Stimulated activated effector memory CD8-positive, alpha-beta T cell treated with anti-CD3 and anti-CD28 coated beads, Interleukin-12 subunit alpha, Interleukin-12 subunit beta, amount 100 ng/mL, for 72 hours (primary cell): Measurements from ENCODE around the gene LRRN3.

Experiments
- ATAC-seq: fragments of 150-1000 bp; cut with Tn5 transposase; 2 replicates; pipeline ENCODE4 v1.10.0; 2021
- DNase-seq, 2 donors: peaks; one replicate each; pipeline ENCODE4 v3.0.0; 2021 to 2022; ENCODE audit warnings: low spot score in 2 of 2
- H3K27ac Mint-ChIP-seq: one replicate; pipeline ENCODE4 v1.8.0; 2022; ENCODE audit warnings: mild to moderate bottlenecking, mixed read lengths
- H3K36me3 Mint-ChIP-seq: one replicate; pipeline ENCODE4 v1.8.0; 2022; ENCODE audit warnings: mild to moderate bottlenecking, mixed read lengths
- H3K4me1 Mint-ChIP-seq: one replicate; pipeline ENCODE4 v1.8.0; 2022; ENCODE audit warnings: mixed read lengths
- H3K4me3 Mint-ChIP-seq: one replicate; pipeline ENCODE4 v1.8.0; 2022; ENCODE audit warnings: mild to moderate bottlenecking, mixed read lengths
- H3K9me3 Mint-ChIP-seq: one replicate; pipeline ENCODE4 v1.8.0; 2022; ENCODE audit warnings: mixed read lengths

LRRN3 gene

GRCh38 chr7:111150709-111151108 lies 59.8 kb downstream of the LRRN3 start:
- no peaks in the 10 kb centered on the region for H3K36me3 Mint-ChIP-seq
- H3K9me3 Mint-ChIP-seq, result peaks cover 3% of the 10 kb centered on the region
- no peak overlapping the region for H3K4me3 Mint-ChIP-seq
- ATAC-seq, result no peak
- no peaks in the 10 kb centered on the region for H3K4me1 Mint-ChIP-seq
- DNase-seq, result no peak
- no peak overlapping the region for H3K27ac Mint-ChIP-seq

- ATAC-seq (no peak), DNase-seq (no peak)
- H3K4me1 Mint-ChIP-seq, result no peaks in the 10 kb centered on the region
- H3K4me3 Mint-ChIP-seq, result no peak overlapping the region
- no peaks in the 10 kb centered on the region for H3K36me3 Mint-ChIP-seq
- H3K27ac Mint-ChIP-seq, result no peak overlapping the region
- H3K9me3 Mint-ChIP-seq, result no peaks in the 10 kb centered on the region
Measured at GRCh38 chr7:111159426-111159825, 68.5 kb downstream of the LRRN3 start.

DNA sequence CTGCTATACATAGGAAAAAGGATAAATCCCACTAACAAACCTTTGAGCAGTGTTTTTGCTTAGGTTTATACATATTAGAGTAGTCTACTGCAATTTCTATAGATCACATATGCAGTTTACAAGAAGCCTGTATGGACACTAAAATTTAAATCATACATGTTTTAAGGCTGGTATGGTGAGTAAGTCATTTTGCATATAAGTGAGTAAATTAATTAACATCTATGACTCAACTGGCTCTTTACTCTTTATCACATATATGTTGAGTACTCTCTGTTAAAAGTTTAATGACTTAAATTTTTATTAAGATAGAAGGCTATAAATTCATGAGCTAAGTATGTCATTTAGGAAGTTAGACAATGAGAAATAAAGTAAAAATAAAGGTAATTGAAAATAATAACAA lies 69.4 kb downstream of the LRRN3 start:
- no peaks in the 10 kb centered on the region for H3K4me1 Mint-ChIP-seq
- DNase-seq, result no peak
- no peak overlapping the region for H3K4me3 Mint-ChIP-seq
- no peaks in the 10 kb centered on the region for H3K36me3 Mint-ChIP-seq
- ATAC-seq, result no peak
- no peaks in the 10 kb centered on the region for H3K9me3 Mint-ChIP-seq
- H3K27ac Mint-ChIP-seq, result no peak overlapping the region

DNA sequence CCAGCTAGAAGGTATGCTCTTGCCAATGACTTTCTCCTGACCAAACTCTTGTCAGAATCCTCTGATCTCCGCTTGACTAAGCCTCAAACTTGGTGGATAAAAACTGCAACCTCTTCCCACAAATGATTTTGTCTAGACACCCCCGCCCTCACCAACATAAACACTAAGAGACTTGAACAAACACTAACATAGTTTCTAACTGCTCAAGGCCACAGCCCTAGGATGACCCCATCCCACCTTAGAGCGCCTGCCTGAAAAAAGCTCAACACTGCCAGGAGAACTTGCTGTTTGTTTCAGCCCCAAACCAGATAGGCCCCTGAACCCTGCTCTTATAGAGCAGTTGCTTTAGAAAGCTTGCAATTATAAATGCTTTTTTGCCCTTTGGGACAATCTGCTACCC lies 71.8 kb downstream of the LRRN3 start:
- H3K27ac Mint-ChIP-seq, result no peak overlapping the region
- H3K36me3 Mint-ChIP-seq, result no peaks in the 10 kb centered on the region
- DNase-seq, result no peak
- no peaks in the 10 kb centered on the region for H3K4me1 Mint-ChIP-seq
- no peak for ATAC-seq
- no peak overlapping the region for H3K4me3 Mint-ChIP-seq
- no peaks in the 10 kb centered on the region for H3K9me3 Mint-ChIP-seq

- Mint-ChIP-seq H3K9me3 (no peaks in the 10 kb centered on the region), H3K27ac (no peak overlapping the region), H3K36me3 (no peaks in the 10 kb centered on the region), H3K4me3 (no peak overlapping the region), H3K4me1 (no peaks in the 10 kb centered on the region)
- DNase-seq (no peak), ATAC-seq (no peak)
Measured at GRCh38 chr7:111164442-111164841, 73.5 kb downstream of the LRRN3 start.

DNA sequence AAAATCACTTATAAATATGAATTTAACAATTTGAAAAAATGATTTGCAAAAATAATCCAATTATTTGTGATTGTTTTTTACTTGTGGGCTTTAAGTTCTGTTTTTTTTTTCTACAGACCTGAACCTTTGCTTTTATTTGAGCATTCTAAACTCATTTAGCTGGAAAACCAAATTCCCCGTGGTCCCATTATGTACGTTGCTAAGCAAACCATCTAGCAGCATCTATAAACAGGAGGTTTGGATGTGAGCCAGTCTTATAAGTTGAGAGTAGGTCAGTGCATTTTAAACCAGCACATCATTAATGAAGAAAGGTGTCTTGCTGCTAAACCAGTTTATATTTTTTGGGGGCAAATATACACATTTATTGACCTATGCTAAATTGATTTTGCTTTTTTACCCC lies 77.3 kb downstream of the LRRN3 start:
- Mint-ChIP-seq H3K4me3 (no peak overlapping the region), H3K9me3 (no peaks in the 10 kb centered on the region), H3K4me1 (no peaks in the 10 kb centered on the region), H3K36me3 (no peaks in the 10 kb centered on the region), H3K27ac (no peak overlapping the region)
- ATAC-seq, result no peak
- DNase-seq, result no peak

DNA sequence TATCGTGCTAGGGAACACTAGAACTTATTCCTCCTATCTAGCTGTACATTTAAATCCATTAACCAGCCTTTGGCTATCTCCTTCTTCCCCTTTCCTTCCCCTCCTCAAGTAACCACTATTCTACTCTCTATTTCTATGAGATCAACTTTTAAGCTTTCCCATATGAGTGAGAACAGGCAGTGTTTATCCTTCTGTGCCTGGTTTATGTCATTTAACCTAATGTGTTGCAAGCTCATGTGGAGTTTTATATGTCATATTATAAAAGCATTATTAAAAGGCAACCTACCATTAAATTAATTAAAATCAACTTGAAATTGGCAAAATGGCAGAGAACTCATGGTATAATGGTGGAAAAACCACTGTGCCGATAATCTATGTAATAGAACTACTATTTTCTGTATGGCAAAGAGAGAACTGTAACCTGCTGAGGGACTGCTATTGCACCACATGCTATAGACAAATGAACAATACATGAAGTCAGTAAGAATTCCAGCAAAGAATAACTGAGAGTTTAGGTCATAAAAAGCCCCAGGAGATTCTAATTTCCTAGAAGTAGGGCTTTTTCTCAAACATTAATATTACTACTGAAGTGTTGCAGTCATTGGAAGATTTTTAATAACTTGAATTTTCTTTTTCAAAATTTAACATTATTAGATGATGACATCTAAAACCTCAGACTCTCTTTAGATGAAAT lies 81.8 kb downstream of the LRRN3 start:
- DNase-seq, result no peak
- H3K4me1 Mint-ChIP-seq, result no peaks in the 10 kb centered on the region
- no peaks in the 10 kb centered on the region for H3K36me3 Mint-ChIP-seq
- H3K9me3 Mint-ChIP-seq, result no peaks in the 10 kb centered on the region
- no peak overlapping the region for H3K27ac Mint-ChIP-seq
- H3K4me3 Mint-ChIP-seq, result no peak overlapping the region
- no peak for ATAC-seq

DNA sequence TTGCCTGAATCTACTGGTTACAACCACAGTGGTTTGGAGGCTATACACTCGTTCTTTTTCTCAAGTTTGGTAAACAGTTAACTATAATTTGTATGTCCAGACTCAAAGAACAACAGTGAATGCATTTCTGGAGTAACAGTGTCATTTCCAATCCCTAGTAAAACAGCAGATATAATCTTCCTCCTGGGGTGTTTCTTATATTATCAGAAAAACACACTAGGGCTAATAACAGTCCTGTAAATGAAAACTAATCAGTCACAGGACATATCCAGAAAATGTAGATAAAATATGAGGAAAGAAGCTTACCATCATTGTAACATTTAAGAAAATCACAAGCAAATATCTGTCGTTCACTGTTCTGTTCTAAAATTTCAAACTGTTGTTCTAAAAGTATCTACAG lies 82.6 kb downstream of the LRRN3 start:
- no peak for ATAC-seq
- Mint-ChIP-seq H3K9me3 (no peaks in the 10 kb centered on the region), H3K4me1 (no peaks in the 10 kb centered on the region), H3K4me3 (no peak overlapping the region), H3K36me3 (no peaks in the 10 kb centered on the region), H3K27ac (no peak overlapping the region)
- DNase-seq, result no peak

DNA sequence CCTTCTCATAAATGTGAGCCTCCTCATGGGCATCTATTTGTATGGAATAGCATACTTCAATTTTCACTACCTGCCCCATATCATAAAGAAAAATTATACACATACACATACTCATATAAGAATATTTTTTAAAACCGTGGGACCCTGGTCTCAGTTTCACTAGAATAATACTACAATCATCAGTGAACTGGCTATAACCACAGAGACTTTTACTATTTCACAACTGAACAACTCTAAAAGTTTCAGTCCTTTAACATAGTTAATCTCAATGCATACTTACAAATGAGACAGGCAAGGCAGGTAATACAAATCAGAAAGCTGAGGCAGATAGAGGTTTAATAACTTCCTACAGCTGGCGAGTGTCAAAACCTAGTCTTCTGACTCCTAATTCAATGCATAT lies 83.1 kb downstream of the LRRN3 start:
- ATAC-seq (no peak), DNase-seq (no peak)
- no peaks in the 10 kb centered on the region for H3K36me3 Mint-ChIP-seq
- no peak overlapping the region for H3K4me3 Mint-ChIP-seq
- no peak overlapping the region for H3K27ac Mint-ChIP-seq
- no peaks in the 10 kb centered on the region for H3K9me3 Mint-ChIP-seq
- H3K4me1 Mint-ChIP-seq, result no peaks in the 10 kb centered on the region

GRCh38 chr7:111174510-111174909 lies 83.6 kb downstream of the LRRN3 start:
- Mint-ChIP-seq H3K9me3 (no peaks in the 10 kb centered on the region), H3K27ac (no peak overlapping the region), H3K36me3 (no peaks in the 10 kb centered on the region), H3K4me1 (no peaks in the 10 kb centered on the region), H3K4me3 (no peak overlapping the region)
- no peak for ATAC-seq
- no peak for DNase-seq
